GM19467 (cell line): ENCODE results near the gene NUP85.
A peak's percentile ranks its signal among the peaks of the same experiment; 100 is the strongest.
"Not testable (repeated sequence)": the region's sequence is repeated elsewhere in the genome, so short reads cannot be mapped to it uniquely, and the experiment has no call there.

Source experiments
- ATAC-seq: cut with Tn5 transposase; IDR thresholded peaks from one replicate; pipeline ENCODE4 v1.9.1; 2021; ENCODE audit warnings: mild to moderate bottlenecking, moderate library complexity; ENCODE audit not compliant: unreplicated experiment

NUP85 gene

DNA sequence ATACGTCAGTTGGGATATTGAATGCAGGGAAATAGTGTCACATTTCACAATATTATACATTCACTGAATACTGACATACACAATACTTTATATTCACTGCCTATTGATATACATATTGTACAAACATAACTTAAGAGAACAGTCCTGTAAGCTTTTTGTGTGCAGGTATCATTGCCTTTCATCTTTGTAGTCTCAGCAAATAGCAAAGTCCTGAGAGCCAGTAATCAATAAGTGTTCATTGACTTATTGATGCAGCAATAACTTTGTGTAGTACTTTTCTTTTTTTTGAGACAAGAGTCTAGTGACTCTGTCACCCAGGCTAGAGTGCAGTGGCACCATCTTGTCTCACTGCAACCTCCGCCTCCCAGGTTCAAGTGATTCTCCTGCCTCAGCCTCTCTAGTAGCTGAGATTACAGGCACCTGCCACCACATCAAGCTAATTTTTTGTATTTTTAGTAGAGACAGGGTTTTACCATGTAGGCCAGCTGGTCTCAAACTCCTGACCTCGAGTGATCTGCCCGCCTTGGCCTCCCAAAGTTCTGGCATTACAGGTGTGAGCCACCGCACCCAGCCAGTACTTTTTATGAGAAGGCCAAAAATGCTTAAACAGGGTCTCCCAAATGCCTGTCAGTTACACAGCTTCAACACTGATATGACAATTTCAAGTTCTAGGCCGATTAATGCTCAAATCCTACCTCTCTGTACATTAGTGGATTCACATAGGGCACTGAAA is 5.4 kb upstream of the NUP85 start:
- ATAC-seq, result no peak

DNA sequence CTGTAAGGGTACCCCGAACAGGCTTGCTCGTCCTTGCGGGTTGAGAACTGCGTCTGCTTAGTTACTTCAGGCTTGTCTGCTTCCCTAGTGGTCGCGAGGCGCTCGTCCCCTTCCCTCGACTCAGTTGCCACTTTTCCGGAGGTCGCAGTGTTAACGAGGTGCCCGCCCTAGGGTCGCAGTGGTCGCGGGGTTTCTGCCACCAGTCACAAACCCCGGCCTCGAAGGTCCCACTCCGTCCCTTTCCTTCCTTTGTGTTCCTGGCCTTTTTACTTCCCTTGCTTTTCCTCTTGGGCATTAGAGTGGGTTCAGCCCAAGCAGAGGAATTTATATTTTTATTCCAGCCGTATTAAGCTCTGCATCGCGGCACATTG is 299 bp downstream of the NUP85 start:
- peak; percentile 13 for ATAC-seq

DNA sequence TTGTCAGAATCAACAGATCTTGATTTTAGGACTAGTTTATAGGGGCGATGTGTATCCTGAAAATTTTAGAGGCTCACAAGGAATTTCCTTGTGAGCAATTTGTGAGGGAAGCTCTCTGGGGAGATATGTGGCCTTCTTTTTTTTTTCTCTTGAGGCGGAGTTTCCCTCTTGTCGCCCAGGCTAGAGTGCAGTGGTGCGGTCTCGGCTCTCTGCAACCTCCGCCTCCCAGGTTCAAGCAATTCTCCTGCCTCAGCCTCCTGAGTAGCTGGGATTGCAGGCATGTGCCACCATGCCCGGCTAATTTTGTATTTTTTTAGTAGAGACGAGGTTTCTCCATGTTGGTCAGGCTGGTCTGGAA is 1.6 kb downstream of the NUP85 start:
- ATAC-seq, result not testable (repeated sequence)

DNA sequence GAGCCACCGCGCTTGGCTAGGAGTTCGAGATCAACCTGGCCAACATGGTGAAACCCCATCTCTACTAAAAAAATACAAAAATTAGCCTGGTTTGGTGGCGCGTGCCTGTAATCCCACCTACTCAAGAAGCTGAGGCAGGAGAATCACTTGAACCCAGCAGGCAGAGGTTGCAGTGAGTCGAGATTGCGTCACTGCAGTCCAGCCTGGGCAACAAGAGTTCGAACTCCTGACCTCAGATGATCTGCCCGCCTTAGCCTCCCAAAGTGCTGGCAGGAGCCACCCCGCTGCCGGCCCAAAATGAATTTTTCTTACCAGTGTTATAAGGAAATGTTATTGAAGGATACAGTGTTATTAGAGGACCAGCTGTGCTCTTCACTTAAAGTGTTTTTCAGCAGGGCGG is 2.3 kb downstream of the NUP85 start:
- no peak for ATAC-seq

DNA sequence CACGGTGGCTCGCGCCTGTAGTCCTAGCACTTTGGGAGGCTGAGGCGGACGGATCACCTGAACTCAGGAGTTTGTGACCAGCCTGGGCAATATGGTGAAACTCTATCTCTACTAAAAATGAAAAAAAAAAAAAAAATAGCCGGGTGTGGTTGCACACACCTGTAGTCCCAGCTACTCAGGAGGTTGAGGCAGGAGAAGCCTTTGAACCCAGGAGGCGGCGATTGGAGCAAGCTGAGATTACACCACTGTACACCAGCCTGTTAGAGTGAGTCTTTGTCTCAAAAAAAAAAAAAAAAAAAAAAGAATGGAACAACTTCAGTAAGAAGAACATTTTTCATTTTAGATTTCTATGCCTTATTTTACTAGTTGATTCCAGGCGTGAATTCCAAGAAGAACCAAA is 2.7 kb downstream of the NUP85 start:
- ATAC-seq, result no peak

DNA sequence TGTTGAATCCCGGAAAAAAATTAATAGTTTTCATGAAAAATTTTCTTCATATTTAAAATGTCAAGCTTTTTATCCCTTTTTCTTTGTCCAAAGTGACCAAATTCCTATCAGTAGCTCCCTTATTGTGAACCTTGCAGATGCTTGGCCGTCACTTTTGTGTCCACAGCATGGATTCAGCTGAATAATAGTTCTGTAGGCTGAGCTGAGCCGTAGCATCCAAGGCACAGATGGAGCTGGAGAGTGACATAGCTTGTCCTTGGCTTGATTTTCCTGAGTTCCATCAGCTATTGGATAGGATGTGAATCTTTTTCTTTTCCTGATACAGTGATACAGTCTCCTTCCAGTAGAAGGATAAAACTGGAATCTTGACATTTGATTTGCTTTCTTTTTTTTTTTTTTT is 3.6 kb downstream of the NUP85 start:
- no peak for ATAC-seq

DNA sequence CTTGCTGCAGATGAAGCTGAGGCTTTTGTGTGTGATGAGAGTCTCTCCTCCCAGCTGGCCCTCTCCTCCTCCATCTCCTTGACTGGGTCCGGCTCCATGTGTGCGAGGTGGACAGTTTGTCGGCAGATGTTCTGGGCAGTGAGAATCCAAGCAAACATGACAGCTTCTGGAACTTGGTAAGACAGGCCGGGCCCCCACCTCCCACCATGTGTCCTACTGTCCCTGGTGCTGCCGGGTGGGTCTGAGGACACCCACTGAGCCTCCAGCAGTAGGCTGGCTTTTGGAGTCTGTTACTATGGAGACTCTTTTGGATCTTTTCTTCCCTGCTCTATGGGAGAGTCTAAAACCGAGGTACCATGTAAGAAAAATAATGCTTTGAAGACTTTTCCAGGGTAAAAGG is 12.7 kb downstream of the NUP85 start:
- ATAC-seq, result no peak

DNA sequence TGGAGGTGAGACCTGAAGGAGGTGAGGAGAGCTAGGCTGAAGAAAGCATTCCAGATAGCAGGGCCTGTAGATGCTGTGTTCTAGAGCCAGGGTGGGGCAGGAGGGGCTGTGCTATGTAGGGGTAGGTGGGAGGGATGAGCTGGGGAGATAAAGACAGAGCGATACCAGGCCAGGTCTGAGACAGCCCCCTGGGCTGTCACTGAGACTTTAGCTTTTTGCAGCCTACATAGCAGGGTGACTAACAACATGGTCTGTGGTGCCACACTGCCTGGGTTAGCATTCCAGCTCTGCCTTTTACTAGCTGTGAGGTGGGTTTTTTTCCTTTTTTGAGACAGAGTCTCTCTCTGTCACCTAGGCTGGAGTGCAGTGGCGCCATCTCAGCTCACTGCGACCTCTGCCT is 14.3 kb downstream of the NUP85 start:
- ATAC-seq, result no peak

DNA sequence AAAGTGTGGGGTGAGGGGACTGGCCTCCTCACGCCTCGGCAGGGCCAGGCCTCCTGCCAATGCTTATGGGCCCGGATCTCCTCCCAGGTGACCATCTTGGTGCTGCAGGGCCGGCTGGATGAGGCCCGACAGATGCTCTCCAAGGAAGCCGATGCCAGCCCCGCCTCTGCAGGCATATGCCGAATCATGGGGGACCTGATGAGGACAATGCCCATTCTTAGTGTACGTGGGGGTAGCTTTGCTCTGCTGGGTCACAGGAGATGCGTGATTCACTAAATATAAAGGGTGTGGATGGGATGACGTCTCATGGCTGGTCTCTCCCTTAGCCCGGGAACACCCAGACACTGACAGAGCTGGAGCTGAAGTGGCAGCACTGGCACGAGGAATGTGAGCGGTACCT is 19.5 kb downstream of the NUP85 start:
- no peak for ATAC-seq

DNA sequence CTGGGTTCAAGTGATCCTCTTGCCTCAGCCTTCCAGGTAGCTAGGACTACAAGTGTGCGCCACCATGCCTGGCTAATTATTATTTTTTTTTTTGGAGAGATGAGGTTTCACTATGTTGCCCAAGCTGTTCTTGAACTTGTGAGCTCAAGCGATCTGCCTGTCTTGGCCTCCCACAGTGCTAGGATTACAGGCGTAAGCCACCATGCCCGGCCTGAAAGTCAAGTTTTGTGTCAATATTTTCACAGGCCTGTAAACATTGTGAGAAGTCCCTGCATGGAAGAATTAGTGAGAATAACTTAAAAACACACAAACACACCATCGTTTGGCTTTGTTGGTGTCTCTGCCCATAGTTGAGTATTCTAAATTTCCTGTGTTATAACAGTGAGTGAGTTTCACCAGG is 22.2 kb downstream of the NUP85 start:
- ATAC-seq, result no peak

DNA sequence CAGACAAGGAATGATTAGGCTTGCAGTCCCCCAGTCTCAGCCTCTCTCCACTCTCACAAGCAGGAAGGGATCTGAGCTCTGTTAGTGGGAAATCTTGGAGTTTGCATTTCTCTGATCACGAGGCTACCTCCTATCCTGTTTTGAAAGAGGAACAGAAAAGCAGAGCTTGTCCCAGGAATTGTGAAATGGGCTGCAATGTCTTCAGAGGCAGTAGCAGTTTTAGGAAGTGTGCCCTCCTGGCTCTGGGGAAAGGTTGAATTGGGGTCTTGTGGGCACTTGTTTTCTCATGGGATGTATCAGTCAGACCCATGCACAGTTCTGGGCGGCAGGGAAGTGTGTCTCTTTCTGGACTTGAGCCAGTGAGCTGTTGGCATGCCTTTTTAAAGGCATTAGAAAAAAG is 22.8 kb downstream of the NUP85 start:
- ATAC-seq, result no peak

DNA sequence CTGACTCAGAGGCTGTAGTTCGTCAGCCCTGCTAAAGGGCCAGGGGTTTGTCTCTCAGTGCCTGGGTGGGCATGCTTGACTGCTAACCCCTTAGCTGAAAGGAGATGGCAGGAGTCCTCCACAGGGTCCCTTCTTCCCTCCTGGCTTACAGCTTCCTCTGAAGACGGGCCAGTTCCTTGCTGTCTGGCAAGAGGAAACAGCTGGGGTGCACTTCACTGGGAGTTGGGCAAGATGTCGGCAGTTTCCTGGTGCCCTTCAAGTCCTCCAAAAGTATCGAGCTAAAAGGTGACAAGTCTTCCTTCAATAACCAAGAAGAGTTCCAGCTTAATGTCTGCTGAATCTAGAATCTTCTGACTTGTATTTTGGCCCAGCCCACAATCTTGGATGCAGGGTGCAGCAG is 23.4 kb downstream of the NUP85 start:
- ATAC-seq, result no peak

DNA sequence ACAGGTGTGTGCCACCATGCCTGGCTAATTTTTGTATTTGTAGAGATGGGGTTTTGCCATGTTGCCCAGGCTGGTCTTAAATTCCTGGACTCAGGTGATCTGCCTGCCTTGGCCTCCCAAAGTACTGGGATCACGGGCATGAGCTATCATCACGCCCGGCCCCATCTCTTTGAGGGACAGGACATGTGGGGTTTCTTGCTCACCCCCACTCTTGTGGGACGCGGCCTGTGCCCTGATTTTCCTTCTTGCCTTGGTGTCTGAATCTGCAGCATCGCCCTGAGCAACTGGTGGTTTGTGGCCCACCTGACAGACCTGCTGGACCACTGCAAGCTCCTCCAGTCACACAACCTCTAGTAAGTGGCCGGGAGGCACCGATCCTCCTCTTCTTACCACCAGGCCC is 25.6 kb downstream of the NUP85 start:
- ATAC-seq, result no peak

DNA sequence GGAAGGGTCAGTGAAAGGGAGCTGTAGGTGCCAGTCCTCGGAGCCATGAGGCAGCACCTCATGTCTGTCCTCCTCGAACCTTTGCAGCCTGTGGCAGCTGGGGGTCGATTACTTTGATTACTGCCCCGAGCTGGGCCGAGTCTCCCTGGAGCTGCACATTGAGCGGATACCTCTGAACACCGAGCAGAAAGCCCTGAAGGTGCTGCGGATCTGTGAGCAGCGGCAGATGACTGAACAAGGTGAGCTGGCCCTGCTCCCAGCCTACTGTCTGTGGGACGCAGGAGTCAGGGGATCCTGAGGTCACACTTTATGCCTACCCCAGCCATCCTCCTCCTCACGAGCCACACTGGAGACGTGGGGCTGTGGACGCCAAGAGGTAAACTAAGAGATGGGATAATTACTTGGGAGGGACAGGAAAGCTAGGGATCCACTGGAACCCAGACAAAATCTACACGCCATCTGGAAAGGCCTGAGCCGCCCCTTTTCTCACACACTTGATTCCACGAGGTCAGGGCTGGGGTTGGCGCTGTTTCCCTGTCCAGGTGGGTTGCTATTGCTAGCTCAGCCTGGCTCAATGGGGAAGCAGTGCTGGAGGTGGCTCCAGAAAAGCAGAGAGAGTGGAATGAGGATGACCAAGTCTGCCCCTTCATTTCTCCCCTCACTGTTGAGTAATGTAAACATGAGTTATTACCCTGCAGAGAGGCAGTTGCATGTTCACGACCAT is 26.4 kb downstream of the NUP85 start:
- ATAC-seq, result no peak

DNA sequence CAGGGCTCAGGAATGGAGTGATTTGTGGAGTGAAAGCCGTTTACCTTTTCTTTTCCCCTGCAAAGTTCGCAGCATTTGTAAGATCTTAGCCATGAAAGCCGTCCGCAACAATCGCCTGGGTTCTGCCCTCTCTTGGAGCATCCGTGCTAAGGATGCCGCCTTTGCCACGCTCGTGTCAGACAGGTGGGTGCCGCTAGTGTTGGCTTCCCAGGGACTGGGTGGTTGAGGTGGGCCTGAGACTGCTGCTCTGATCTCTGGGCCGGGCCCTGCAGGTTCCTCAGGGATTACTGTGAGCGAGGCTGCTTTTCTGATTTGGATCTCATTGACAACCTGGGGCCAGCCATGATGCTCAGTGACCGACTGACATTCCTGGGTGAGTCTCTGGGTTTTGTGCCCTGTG is 27.3 kb downstream of the NUP85 start:
- ATAC-seq, result no peak

DNA sequence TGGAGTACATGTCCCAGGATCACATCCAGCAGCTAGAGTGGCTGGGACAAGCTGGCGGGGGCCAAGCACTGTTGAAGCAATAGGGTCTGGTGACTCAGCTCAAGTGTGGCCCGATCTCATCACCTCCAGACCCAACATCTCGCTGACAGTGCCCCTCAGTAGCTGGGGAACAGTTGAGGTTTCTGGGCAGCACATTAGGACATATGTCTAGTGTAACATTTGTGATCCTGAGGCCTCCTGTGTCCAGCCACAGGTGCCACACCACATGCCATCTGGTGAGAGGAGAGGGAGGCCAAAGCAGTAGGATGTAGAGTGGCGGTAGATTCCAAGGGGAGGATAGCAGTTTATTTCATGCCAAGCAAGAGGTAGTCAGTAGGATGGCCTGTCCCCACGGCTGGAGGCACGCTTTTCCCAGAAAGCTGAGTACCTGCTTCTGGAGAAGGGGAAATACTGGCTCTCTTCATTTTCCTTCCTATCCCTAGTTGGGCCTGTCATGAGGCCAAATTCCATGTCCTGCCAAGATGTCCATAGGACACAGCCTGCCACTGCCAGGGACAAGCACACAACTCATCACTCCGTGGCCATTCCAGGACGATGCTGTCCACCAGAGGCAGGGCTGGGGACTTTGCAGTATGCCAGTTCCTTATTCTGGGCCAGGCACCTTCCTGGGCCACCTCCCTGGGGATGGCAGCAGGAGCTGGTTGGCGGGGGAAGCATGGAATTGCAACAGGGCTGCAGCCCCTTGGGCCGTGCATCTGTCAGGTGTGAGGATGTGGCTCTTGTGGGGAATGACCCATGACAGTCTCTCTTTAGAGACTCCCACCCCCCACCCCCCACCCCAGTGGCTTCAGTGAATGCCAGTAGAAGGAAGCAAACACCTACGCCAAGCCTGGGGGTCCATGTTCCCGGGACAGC is 31.9 kb downstream of the NUP85 start:
- no peak for ATAC-seq

DNA sequence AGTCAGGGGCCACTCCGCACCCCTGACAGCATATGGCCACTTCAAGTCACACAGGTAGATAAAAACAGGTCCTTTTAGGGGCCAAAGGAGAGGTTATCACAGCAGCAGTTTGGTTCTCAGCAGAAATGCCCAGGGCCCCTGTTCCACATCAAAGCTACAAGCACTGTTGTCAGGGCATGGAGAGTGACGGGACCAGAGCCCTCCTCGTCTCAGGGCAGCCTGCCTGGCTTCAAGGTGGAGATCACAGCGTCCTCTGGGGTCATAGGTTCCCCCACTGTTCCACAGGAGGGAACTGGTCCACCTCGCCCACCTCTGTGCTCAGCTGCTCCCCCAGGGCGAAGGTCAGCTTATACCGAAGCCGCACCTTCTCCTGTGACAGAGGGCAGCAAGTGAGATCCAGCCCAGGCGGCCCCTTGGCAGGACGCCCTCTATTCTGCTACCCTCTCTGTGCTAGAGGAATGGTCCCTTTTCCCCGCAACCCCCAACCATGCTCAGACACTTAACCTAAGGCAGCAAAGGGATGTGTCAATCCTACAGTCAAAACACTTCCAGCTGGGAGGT is 32.6 kb downstream of the NUP85 start:
- ATAC-seq, result no peak

DNA sequence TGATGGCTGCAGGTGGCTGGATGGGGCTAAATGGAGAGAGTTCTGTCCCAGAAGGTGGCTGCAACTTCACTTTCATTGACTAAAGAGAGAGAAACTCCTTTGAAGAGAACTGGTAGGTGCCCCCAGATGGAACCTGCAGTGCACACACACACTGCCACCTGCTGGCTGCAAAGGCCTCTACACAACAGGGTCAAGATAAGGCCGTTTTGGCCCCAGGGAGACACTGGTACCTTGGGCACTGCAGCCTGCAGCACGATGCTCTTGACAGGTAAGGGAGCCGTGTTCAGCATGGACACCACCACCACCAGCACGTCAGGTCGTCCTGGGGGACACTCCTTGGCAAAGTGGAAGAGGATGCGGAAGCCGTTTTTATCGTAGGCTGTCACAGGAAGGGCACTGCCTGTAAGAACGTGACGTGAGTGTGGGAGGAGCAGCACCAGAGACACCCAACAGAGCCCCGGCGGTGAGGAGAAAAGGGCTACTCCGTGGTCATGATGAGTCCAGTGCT is 33.3 kb downstream of the NUP85 start:
- ATAC-seq, result no peak

DNA sequence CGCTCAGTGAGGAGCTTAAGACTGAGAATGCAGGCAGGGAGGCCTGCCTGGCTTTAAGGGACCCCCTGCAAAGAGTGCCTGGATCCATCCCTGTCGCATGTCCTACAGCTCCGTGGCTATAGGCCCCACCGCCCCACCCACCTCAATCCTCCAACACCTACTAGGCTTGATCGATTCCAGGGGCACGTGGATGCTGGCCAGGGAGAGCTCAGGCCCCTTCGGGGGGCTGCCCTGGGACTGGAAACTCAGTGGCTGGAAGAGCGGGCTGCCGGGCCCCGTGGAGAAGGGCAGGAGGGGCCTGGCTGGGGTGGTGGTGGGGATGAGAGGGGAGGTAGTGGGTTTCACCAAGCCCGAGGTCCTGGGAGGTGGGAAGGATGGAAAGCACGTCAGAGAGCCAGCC is 33.7 kb downstream of the NUP85 start:
- ATAC-seq, result no peak

DNA sequence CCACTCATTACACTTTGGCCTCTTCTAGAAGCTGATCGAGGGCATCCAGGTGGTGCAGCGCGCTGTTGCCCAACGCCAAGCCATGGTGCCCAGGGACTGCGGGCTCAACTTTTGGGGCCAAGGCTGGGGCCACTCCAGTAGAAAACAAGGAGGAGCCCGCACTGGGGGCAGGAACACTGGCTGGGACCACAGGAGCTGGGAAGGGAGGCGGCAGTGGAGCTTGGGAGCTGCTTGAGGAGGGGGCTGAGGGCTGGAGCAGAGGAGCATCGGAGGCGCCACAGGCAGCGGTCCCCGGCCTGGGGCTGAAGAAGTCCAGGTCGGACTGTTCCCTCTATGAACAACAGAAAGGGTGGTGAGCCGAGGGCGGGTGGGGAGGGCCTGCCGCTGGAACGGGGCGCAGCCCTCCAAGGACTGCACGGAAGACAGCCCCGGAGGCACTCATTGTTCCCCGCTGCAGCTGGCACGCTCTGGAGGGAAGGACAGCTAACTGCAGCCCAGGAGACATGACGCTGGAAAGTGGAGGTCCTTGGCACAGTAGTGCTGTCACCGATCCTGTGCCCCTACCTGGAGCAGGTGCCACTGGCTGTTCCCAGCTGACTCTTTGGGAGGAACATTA is 34.4 kb downstream of the NUP85 start:
- ATAC-seq, result no peak
